ENCODE data around the gene DYNLRB1.

Gene DYNLRB1

DNA sequence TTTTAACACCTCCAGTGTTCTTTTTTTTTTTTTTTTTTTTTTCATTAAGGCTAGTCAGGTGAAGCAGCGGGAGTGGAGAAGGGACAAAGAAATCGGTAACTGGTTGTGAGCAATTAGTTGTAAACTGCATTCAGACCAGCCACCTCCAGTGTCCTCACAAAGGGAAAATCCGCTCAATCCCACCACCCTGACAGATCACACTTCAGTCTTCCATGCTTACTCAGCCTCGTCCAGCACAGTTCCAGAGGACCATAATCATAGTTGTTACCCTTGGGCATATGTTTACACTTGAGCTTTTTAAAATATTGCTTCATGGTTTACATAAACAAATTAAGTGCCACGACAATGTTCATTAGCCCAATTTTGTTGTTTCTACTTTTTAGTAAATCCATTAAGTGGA is 10.2 kb downstream of the DYNLRB1 start:
- POLR2A ChIA-PET: no interaction called here
- no peak for DNase-seq (ENCODE audit: extremely low spot score)
- CTCF ChIA-PET: interaction anchor here (6.7 kb wide), 1 partner anchor 213 kb away, joined by 81 read pairs; no protein-coding TSS in a partner anchor
- TF ChIP-seq, protein P1, sequence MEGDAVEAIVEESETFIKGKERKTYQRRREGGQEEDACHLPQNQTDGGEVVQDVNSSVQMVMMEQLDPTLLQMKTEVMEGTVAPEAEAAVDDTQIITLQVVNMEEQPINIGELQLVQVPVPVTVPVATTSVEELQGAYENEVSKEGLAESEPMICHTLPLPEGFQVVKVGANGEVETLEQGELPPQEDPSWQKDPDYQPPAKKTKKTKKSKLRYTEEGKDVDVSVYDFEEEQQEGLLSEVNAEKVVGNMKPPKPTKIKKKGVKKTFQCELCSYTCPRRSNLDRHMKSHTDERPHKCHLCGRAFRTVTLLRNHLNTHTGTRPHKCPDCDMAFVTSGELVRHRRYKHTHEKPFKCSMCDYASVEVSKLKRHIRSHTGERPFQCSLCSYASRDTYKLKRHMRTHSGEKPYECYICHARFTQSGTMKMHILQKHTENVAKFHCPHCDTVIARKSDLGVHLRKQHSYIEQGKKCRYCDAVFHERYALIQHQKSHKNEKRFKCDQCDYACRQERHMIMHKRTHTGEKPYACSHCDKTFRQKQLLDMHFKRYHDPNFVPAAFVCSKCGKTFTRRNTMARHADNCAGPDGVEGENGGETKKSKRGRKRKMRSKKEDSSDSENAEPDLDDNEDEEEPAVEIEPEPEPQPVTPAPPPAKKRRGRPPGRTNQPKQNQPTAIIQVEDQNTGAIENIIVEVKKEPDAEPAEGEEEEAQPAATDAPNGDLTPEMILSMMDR (IDR thresholded peaks at IDR 0.05; ENCODE audit: control extremely low read depth, extremely low read depth, low read depth, missing control alignments): no peak

DNA sequence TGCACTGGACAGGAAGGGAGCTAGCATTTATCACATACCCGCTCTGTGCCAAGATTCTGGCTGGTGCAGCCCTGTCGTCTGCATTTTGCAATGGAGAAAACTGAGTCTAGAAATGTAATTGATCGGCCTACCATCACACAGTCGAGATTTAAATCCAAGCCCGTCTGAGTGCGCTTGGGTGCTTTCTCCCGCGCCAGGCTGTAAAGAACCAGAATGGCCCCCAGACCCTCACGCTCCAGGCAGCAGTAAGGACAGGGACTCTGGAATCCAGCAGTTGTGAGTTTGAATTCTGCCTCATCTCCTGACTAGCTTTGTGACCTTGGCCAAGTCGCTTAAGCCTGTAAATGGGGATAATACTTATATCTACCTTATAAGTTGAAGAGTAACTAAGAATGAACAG is 10.8 kb downstream of the DYNLRB1 start:
- CTCF ChIA-PET: interaction anchor here (6.7 kb wide), 1 partner anchor 214 kb away, joined by 81 read pairs; no protein-coding TSS in a partner anchor

DNA sequence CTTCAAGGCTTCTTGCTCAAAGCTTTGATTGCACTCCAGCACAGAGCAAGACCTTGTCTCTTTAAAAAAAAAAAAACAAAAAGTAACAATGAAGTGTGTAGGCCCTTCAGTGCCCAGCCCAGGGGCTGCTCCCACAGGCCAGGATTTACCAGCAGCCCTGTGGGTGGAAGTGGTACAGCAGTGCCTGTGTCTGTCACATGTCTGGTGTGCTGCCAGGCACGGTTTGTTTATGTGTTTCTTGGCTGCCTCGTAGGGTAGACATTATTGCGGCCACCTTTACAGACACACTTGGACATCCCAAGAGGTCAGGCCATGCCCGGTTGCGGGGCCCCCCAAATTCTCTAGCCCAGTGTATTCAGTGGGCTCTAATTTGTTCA is 12.7 kb downstream of the DYNLRB1 start:
- ChIA-PET POLR2A (interaction anchor here (0.7 kb wide), 1 partner anchor 629 kb away, joined by 3 read pairs; no protein-coding TSS in a partner anchor), CTCF (no interaction called here)
- TF ChIP-seq, protein P1 (IDR thresholded peaks at IDR 0.05; ENCODE audit: control extremely low read depth, extremely low read depth, low read depth, missing control alignments): no peak
- no peak for DNase-seq (ENCODE audit: extremely low spot score)

More for the DNA sequence above, 10.8 kb downstream of the DYNLRB1 start:
- TF ChIP-seq, protein P1 (IDR thresholded peaks at IDR 0.05; ENCODE audit: control extremely low read depth, extremely low read depth, low read depth, missing control alignments): no peak
- POLR2A ChIA-PET: interaction anchor here (0.6 kb wide), 1 partner anchor 13 kb away, joined by 3 read pairs; no protein-coding TSS in a partner anchor
- no peak for DNase-seq (ENCODE audit: extremely low spot score)

DNA sequence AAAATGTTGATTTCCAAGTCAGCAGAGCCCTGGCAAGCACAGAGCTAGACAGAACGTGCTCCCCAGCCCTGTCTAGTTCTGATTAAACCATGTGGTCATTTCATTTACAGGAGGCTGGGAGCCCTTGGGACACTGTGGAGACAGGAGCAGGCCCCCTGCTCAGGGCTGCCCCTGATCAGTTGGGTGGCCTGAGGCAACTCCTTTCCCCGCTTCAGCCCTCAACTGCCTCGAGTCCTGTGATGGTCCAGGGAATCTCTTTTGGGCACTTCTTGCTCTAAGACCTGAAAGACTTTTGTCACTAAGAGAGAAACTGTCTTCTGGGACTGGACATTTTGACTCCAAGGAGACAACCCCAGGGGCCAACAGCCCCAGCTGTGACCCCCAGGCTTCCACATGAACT is 13.5 kb downstream of the DYNLRB1 start:
- CTCF ChIA-PET: interaction anchor here (1.3 to 3.9 kb wide), 5 partner anchors 8 to 240 kb away, joined by 3 to 24 read pairs (median 7); no protein-coding TSS in a partner anchor
- TF ChIP-seq, protein P1 (IDR thresholded peaks at IDR 0.05; ENCODE audit: control extremely low read depth, extremely low read depth, low read depth, missing control alignments): no peak
- DNase-seq (ENCODE audit: extremely low spot score): no peak
- POLR2A ChIA-PET: interaction anchor here (0.7 kb wide), 1 partner anchor 190 kb away, joined by 3 read pairs; no protein-coding TSS in a partner anchor

DNA sequence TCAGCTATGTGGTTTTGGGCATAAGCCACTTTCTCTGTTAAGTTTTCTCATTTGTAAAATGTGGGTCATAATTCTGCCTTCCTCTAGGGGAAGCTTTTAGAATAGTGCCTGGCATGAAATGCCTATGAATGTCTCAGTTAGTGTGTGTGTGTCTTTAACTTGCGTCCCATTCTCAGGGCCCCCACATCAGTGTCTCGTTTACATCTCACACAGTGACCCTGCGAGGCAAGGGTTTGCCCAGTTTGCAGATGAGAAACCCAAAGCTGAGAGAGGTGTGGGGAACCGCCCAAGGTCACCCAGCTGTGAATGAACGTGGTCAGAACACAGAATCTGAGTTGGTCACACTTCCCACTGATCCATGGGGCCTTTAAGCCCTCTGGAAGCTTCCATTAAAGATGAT is 14.1 kb downstream of the DYNLRB1 start:
- TF ChIP-seq, protein P1 (IDR thresholded peaks at IDR 0.05; ENCODE audit: control extremely low read depth, extremely low read depth, low read depth, missing control alignments): no peak
- CTCF ChIA-PET: interaction anchor here (1.3 to 3.9 kb wide), 5 partner anchors 8 to 240 kb away, joined by 3 to 24 read pairs (median 7); no protein-coding TSS in a partner anchor
- DNase-seq (ENCODE audit: extremely low spot score): no peak
- POLR2A ChIA-PET: no interaction called here

DNA sequence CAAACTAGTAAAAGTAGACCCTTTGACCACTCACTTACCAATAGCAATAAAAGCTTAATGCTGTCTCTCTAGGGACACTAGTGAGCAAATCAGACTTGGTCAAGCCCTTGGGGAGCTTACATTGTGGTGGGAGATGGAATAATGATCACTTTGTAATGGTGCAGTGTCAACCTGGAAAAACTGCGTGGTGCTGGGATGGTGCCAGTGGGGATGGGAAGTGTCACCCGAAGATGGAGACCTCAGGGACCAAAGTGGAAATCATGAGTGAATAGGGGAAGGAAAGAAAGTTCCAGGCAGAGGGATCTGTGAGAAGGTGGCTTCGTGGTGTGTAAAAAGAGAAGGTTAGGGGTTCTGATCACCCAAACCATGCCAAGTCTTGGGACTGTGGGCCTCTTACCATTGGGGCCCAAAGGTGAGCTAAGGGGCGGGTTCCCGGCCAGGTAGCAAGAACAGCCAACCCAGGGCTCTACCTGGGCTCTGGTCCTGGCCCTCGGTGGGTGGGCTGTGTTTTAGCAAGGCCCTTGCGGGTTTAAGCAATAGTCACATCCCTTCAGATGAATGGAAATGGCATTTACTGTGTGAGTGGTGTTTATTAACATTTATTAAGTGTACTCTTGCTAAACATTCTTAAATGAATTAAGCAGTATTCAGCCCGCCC is 15.5 kb downstream of the DYNLRB1 start:
- CTCF ChIA-PET: interaction anchor here (1.0 to 3.9 kb wide), 4 partner anchors 8 to 219 kb away, joined by 3 to 24 read pairs (median 10); partner anchors contain the start of gene DYNLRB1
- POLR2A ChIA-PET: interaction anchor here (0.6 kb wide), 1 partner anchor 1035 kb away, joined by 6 read pairs; no protein-coding TSS in a partner anchor
- DNase-seq (ENCODE audit: extremely low spot score): no peak
- TF ChIP-seq, protein P1 (IDR thresholded peaks at IDR 0.05; ENCODE audit: control extremely low read depth, extremely low read depth, low read depth, missing control alignments): no peak
